ENCODE measurements around the gene PTPRA. TPM values are rescaled to one million over a fixed set of nuclear protein-coding genes. Genes with fewer than 3 reads are reported as not detected.

The PTPRA gene
- total RNA-seq, 6 experiments from 2014 or later: 15.7 to 22.1 (median 18.6) TPM

DNA sequence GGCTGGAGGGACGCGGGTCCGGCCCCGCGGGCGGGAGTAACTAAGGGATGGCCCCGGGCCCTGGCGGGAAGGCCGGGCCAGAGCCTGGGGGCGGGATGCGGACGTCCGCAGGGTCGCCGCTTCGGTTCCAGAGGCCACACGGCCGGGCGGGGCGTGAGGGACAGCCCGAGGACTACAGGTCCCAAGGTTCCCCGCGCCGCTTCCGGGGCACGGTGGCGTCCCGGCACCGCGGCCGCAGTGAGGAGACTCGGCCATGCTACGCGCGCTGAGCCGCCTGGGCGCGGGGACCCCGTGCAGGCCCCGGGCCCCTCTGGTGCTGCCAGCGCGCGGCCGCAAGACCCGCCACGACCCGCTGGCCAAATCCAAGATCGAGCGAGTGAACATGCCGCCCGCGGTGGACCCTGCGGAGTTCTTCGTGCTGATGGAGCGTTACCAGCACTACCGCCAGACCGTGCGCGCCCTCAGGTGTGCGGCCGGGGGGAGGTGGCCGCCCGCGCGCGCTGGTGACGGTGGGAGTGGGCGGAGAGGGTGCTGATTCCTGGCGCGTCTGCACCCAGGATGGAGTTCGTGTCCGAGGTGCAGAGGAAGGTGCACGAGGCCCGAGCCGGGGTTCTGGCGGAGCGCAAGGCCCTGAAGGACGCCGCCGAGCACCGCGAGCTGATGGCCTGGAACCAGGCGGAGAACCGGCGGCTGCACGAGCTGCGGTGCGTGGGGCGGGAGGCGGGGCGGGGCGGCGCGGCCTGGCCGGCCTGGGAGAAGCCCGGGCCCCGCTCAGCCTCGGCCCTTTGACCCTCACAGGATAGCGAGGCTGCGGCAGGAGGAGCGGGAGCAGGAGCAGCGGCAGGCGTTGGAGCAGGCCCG is 172.8 kb downstream of the PTPRA start, which contains the start of gene MRPS26:
MRPS26 (plus strand) TSS at position 237 of the 861 bp plus-strand sequence; CDS start at position 254, 17 bp downstream.
- Histone ChIP-seq H3K36me3 (peaks cover 0 to 26% (median 12%) of the 10 kb centered on the region in 4 donors), H3K27ac (peak within 1 kb of the TSS; percentile 63 to 86 (median 77)), H3K4me3 (peak within 1 kb of the TSS; percentile 81 to 98 (median 86)), H3K9me3 (no peaks in the 10 kb centered on the region), H3K4me1 (peaks cover 0 to 27% (median 5%) of the 10 kb centered on the region in 4 donors), H3K27me3 (no peaks in the 10 kb centered on the region)
- ATAC-seq: peak; percentile 81 to 93 (median 87)
- TF ChIP-seq CTCF (IDR thresholded peaks at IDR 0.05) (no peak), POLR2A (IDR thresholded peaks at IDR 0.05) (peak; percentile 83)
- 0% methylated on average over 10 of the region's 104 CpGs for WGBS (ENCODE audit: insufficient coverage, low coverage, low lambda C conversion rate, missing lambda C conversion rate)
- intact Hi-C loops (cut with DNase I): loop anchor here in 1 of 2 donors (10.0 kb wide), 1 partner anchor 69 kb away; no protein-coding TSS in a partner anchor
- DNase-seq: peak; percentile 95 to 96 (median 95)

DNA sequence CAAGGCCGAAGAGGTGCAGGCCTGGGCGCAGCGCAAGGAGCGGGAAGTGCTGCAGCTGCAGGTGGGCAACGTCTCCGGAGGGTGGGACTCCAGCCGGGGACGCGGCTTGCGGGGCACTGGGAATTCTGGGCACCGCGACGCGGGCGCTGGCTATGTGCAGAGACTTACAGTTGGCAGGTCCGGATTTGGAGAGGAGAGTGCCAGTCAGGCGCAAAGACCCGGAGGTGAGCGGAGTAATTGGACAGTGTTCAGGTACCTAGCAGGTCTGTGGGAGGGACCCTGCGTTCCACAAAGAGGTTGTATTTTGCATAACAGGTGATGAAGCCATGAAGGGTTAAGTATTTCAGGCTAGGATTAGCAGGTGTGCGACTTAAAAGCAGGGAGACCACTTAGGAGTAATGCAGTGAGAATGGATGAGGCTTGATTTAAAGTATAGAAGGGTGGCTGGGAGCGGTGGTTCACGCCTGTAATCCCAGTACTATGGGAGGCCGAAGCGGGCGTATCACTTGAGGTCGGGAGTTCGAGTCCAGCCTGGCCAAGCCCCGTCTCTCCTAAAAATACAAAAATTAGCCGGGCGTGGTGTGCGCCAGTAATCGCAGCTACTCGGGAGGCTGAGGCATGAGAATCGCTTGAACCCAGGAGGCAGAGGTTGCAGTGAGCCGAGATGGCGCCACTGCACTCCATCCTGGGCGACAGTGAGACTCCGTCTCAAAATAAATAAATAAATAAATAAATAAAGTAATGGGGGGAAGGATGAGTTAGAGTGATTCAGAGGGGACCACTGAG is 173.6 kb downstream of the PTPRA start:
- peak overlapping the region; percentile 81 to 98 (median 86) for H3K4me3 ChIP-seq
- TF ChIP-seq CTCF (IDR thresholded peaks at IDR 0.05) (no peak), POLR2A (IDR thresholded peaks at IDR 0.05) (no peak)
- H3K9me3 ChIP-seq: no peaks in the 10 kb centered on the region
- intact Hi-C loops (cut with DNase I): loop anchor here in 1 of 2 donors (10.0 kb wide), 1 partner anchor 68 kb away; no protein-coding TSS in a partner anchor
- WGBS (ENCODE audit: insufficient coverage, low coverage, low lambda C conversion rate, missing lambda C conversion rate): 50% methylated on average over 20 of the region's 39 CpGs
- no peaks in the 10 kb centered on the region for H3K27me3 ChIP-seq
- H3K4me1 ChIP-seq: peaks cover 0 to 22% (median 5%) of the 10 kb centered on the region in 4 donors
- no peak for DNase-seq
- no peak for ATAC-seq
- peak overlapping the region in 2 of 3 donors; percentile 77 to 86 for H3K27ac ChIP-seq
- peaks cover 0 to 26% (median 12%) of the 10 kb centered on the region in 4 donors for H3K36me3 ChIP-seq

- TF ChIP-seq POLR2A (IDR thresholded peaks at IDR 0.05): no peak
- no peak for TF ChIP-seq CTCF (IDR thresholded peaks at IDR 0.05)
Observed at GRCh38 chr20:3047486-3048419, 174.5 kb downstream of the PTPRA start.

More at GRCh38 chr20:3047486-3048419, 174.5 kb downstream of the PTPRA start:
- ATAC-seq: no peak
- Histone ChIP-seq H3K4me3 (no peak overlapping the region), H3K27me3 (no peaks in the 10 kb centered on the region), H3K4me1 (peaks cover 0 to 15% (median 3%) of the 10 kb centered on the region in 4 donors), H3K36me3 (peaks cover 0 to 26% (median 12%) of the 10 kb centered on the region in 4 donors), H3K27ac (no peak overlapping the region), H3K9me3 (no peaks in the 10 kb centered on the region)
- intact Hi-C loops (cut with DNase I): loop anchor here in 1 of 2 donors (10.0 kb wide), 1 partner anchor 67 kb away; no protein-coding TSS in a partner anchor
- no peak for DNase-seq
- WGBS (ENCODE audit: insufficient coverage, low coverage, low lambda C conversion rate, missing lambda C conversion rate): 62% methylated on average over 5 of the region's 14 CpGs

All from right lobe of liver (tissue), 6 donors.